Stimulated activated naive CD4-positive, alpha-beta T cell (primary cell): ENCODE data around the gene RANBP3L.
A peak's percentile ranks its signal among the peaks of the same experiment; 100 is the strongest.

Experiments used
- DNase-seq, 6 experiments: peaks; one replicate each; lab custom pipeline; 2025; lab: John Stamatoyannopoulos, UW

The RANBP3L gene

DNA sequence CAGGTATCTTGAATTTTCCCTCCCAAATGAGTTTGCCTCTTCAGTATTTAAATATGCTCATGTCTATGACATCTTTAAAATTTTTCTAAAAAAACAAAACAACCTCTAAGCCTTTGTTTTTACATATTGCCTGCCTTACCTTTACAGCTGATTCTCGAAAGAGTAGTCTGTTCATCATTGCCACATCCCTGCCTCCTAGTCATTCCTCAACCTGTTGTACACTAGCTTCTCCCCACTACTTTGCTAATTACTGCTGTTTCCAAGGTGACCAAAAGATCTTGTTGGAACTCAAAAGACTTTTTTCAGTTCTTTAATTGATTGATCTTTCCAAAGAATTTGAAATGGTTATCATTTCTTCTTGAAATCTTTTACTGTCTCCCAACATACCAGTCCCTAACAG lies 58.0 kb downstream of the RANBP3L start:
- no peak for DNase-seq

DNA sequence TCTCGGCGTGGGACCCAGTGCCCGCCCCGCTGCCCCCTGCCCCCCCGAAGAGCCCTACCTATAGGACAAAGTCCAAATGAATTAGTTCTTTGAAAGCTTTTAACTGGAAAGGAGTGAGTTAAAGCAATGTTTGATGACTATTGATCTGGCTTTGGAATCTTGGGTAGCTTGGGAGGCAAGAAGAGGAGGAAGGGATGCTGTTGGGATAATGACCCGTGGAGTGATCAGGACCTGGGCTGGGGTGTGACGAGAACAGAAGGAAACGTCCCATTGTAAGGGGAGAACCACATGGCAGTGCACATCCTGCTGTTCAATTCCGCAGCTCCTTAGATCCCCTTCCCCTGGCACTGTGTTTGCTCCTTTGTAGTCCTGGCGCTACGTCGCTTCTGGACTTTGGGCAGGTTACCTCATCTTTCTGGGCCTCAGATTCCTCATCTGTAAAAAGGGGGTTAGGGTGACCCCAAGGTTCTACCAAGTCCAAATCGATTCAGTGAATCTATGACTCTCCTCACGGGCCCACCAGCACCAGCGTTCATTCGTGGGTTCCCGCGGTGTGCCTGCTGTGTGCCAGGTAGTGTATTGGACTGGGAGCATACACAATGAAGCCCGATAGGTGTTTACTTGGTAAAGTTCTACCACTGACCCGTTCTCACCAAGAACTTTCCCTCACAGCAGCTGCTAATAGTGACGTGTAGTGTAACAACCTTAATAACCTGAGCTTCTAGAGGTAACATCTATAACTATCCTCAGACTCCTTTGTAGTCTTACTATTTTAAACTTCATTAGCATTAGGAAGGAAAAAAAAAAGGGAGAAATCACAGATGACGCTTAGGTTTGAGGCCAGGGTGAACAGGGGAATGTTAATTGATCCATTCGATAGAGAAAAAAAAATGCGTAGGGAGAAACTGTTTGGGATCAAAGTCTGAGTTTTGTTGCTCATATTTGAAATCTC lies 58.9 kb downstream of the RANBP3L start:
- peak in 1 of 6 experiments; percentile 1 for DNase-seq

GRCh38 chr5:36241631-36242533 lies 59.8 kb downstream of the RANBP3L start, which contains the start of gene NADK2:
NADK2 (minus strand) TSS chr5:36241925; CDS start chr5:36241798, 127 bp downstream.
- DNase-seq = peak; percentile 91 to 98 (median 94)

DNA sequence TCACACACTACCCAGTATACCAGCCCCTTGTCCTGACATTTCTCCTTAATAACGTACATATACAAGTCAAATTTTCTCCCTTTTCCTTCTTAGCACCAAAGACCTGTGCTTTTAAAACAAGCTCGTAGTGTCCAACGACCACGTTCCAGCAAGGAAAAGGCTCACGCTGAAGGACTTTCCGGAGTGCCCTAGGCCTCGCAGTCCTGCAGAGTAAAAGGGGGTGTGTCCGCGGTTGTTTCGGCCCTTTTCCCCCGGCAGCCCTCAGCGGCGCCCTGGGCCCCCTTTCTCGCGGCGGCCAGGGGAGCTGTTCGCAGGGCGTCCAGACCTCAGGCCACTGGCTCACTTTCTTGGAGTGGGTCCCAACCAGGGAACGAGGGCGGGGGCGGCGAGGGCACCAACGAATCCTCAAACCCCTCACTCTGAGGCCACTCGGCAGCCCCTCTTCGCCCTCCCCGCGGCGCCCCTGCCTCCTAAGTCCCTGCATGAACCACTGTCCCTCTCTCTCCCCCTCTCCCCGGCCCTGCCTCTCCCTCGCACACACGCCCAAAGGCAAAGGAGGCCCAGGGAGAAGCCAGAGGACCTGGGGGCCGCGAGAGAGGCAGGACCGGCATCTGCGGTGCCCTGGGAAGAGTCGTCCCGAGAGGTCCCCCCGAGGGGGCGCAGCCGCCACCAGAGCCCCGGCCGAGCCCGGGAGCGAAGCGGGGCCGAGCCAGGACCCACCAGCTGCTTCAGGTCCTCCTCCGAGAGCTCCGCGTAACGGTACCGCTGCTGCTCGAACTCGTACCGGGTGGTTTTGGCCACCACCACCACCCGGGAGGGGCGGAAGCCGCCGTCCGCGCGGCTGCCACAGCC lies 60.7 kb downstream of the RANBP3L start:
- peak in 4 of 6 experiments; percentile 37 to 62 (median 50) for DNase-seq

GRCh38 chr5:36239370-36240293 lies 62.1 kb downstream of the RANBP3L start:
- DNase-seq = no peak

- DNase-seq = no peak
Measured at GRCh38 chr5:36238502-36239295, 63.0 kb downstream of the RANBP3L start.

DNA sequence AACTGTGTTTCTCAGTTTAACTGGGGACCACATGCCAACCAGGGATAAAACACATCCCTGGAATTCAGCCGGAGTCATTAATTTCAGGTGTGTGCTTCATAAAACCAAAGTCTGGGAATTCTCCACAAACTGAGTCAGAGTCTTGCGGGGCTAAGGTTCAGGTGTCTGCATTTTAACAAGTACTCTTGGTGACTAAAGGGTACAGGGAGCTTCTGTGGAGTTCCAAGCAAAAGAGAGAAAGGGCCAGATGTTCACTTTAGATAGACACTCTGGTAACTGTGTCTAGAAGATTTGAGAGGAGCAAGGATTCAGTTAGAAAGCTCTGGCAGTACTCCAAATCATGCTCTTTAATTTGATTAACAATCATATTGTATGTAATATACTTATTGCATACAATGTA lies 64.0 kb downstream of the RANBP3L start:
- DNase-seq = no peak

GRCh38 chr5:36236801-36237200 lies 64.9 kb downstream of the RANBP3L start:
- no peak for DNase-seq

GRCh38 chr5:36232533-36232932 lies 69.2 kb downstream of the RANBP3L start:
- no peak for DNase-seq

- no peak for DNase-seq
Measured at GRCh38 chr5:36230151-36230790, 71.4 kb downstream of the RANBP3L start.

GRCh38 chr5:36228505-36228904 lies 73.2 kb downstream of the RANBP3L start:
- DNase-seq = no peak

- no peak for DNase-seq
Measured at GRCh38 chr5:36227046-36227445, 74.7 kb downstream of the RANBP3L start.

DNA sequence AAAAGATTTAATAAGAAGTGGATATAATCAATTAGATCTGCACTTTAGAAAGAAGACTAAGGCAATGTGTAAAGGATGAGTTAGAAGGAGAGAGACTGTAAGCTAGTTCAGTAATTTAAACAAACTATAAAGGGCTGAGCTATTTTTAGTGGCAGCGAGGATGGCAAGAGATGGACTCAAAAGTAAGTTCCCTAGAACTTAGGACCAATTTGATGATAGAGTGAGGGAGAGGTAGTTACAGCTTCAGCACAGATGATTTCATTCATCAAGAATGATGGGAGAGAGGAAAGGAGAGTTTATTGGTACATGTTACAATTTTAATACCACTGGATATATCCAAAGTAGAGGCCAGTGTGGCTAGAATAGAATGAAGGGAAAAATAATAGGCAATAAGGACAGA lies 79.1 kb downstream of the RANBP3L start:
- DNase-seq = no peak

GRCh38 chr5:36217988-36218387 lies 83.7 kb downstream of the RANBP3L start:
- DNase-seq = no peak

DNA sequence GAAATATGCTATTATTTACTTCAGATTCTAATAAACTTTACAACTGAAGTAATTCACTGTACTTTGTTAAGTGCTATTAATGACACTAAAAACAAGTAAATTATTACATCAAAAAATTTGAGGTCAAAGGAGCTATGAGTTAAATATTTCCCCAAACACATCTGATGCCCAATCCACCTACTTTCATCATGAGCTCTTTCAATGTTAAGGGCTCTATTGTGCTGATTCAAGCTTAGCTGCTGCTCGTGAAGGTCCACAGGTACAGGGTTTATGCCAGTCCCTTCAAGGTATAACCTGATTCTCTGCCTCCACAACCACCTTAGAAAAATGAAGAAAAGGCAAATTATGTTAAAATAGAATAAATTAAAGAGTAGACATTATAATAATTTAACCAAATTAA lies 84.1 kb downstream of the RANBP3L start:
- DNase-seq = no peak

DNA sequence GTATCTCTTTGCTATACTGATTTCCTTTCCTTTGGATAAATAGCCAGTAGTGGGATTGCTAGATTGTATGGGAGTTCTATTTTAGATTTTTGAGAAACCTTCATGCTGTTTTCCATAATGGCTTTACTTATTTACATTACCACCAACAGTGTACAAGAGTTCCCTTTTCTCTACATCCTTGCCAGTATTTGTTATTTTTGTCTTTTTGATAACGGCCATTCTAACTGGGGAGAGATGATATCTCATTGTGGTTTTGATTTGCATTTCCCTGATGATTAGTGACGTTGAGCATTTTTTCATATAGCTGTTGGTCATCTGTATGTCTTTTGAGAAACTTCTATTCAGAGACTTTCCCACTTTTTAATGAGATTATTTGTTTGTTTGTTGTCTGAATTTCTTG lies 85.8 kb downstream of the RANBP3L start:
- DNase-seq = no peak

DNA sequence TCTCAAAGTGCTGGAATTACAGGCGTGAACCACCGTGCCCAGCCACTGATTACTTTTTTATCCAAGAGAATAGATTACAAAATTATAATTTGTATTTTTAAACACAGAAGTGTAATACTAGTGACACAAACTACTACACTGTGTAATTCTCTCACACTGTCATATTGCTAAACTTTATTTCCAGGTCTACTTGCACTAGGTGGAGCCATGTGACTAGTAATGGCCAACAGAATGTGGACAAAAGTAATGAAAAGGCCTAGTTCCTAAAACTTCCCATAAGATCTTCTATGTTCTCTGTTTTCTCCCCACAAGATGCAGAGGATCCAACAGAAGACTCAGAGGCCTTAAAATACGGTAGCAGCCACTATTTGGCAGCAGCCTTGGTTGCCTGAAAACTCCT lies 87.3 kb downstream of the RANBP3L start:
- DNase-seq = no peak

DNA sequence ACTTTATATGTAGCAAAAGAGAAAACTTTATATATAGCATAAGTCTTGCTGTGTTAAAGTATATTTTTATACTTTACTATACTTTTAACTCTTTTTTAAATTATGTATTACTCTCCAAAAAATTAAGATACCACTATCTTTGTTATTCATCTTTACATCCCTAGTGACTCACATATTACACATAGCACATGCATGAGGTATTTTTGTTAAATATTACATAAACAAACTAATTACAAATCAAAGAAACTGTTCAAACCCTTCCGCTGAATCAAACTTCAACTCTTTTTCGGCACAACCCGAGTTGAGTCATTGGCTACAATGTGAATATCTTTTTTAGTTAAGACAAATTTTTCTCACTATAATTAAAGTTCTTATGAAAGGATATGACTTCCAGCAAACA lies 92.0 kb downstream of the RANBP3L start:
- no peak for DNase-seq

DNA sequence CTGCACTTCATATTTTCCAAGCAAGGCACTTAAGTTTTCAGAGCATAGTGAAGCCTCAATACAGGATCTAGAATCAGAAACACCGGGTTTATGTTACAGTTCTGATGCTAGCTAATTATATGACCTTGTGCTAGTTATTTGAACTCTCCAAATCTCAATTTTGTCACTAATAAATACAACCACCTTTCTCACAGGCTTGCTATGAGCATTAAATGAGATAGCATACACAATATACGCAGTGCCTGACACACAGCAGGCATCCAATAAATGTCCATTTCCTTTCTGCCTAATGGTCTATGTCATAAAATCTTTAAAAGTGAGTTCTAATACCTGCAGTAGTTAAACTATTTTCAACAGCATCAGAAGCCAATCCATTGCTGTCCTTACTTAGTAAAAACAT lies 92.9 kb downstream of the RANBP3L start:
- DNase-seq = no peak
